Endothelial cell of umbilical vein (primary cell): ENCODE results near the gene CRACR2B. TPM values are rescaled to one million over a fixed set of nuclear protein-coding genes. Genes with fewer than 3 reads are reported as not detected.

Experiments used
- BruUV-seq: library from RNA; stranded (reverse); fragments of 400-500 nt; replicated peaks from 2 replicates; lab custom pipeline; 2021; lab: Mats Ljungman, UMichigan
- CTCF ChIA-PET: fragments of 300-600, 350-600 bp; sonication (Branson Sonifier 250); formaldehyde crosslinking; loops from one replicate; lab custom pipeline; 2021; ENCODE audit warnings: antibody characterized with exemption, inconsistent platforms; lab: Charles Lee
- POLR2A ChIA-PET: fragments of 300-600, 350-600 bp; sonication (Branson Sonifier 250); formaldehyde crosslinking; loops from one replicate; lab custom pipeline; 2021; ENCODE audit warnings: antibody characterized with exemption, inconsistent platforms; lab: Charles Lee
- DNase-seq: peaks from one replicate; pipeline ENCODE4 v3.0.0-alpha.2; 2011; ENCODE audit warnings: low read depth, low spot score
- FAIRE-seq: peaks from 2 replicates; lab custom pipeline; 2011; peaks lifted over from hg19 to GRCh38; lab: Jason Lieb, UNC
- H2AFZ ChIP-seq: 2 replicates; pipeline ENCODE4 v1.6.0; 2012; ENCODE audit warnings: low read depth, low read length, control low read depth, inconsistent platforms
- H3K27ac ChIP-seq: 2 replicates; pipeline ENCODE4 v1.5.1; 2011; ENCODE audit warnings: low read depth, mild to moderate bottlenecking, control low read depth, low read length, moderate library complexity; ENCODE audit not compliant: insufficient read depth
- H3K27me3 ChIP-seq, 2 experiments: 2 replicates each; pipeline versions ENCODE4 v1.6.0 to v1.6.1; 2011; ENCODE audit warnings: low read length in 2 of 2, mixed read lengths in 1 of 2; ENCODE audit not compliant: control insufficient read depth in 2 of 2, insufficient read depth in 2 of 2
- H3K36me3 ChIP-seq, 2 experiments: 2 replicates in 1 of 2; 3 replicates in 1 of 2; pipeline ENCODE4 v1.5.1; 2011; ENCODE audit warnings: low read length in 2 of 2, mild to moderate bottlenecking in 1 of 2, moderate library complexity in 1 of 2; ENCODE audit not compliant: control insufficient read depth in 2 of 2, insufficient read depth in 2 of 2; ENCODE audit errors: extremely low read depth in 1 of 2
- H3K4me1 ChIP-seq: 3 replicates; pipeline ENCODE4 v1.5.1; 2011; ENCODE audit warnings: mild to moderate bottlenecking, low read length; ENCODE audit not compliant: control insufficient read depth, insufficient read depth; ENCODE audit errors: extremely low read depth
- H3K4me2 ChIP-seq: 2 replicates; pipeline ENCODE4 v1.6.1; 2011; ENCODE audit warnings: low read length, control low read depth, mixed read lengths; ENCODE audit not compliant: insufficient read depth
- H3K4me3 ChIP-seq, 3 experiments: fragments of 200-600 bp in 1 of 3; sonication (generic), shearing (Covaris generic) in 1 of 3; replicated peaks in 1 of 3; 2 replicates each; pipeline ENCODE4 v1.5.1; 2011 to 2016; ENCODE audit warnings: control low read depth in 3 of 3, low read length in 3 of 3, mild to moderate bottlenecking in 2 of 3, inconsistent platforms in 1 of 3, low read depth in 1 of 3, moderate library complexity in 1 of 3; ENCODE audit not compliant: insufficient read depth in 1 of 3
- H3K79me2 ChIP-seq: 2 replicates; pipeline ENCODE4 v1.6.0; 2012; ENCODE audit warnings: low read length, inconsistent platforms; ENCODE audit not compliant: control insufficient read depth, insufficient read depth
- H3K9ac ChIP-seq: replicated peaks from 2 replicates; pipeline ENCODE3; 2011; ENCODE audit warnings: low read length, control low read depth; ENCODE audit not compliant: insufficient read depth; ENCODE audit errors: extremely low read depth
- H3K9me1 ChIP-seq: replicated peaks from 3 replicates; pipeline ENCODE4 v1.6.0; 2011; ENCODE audit warnings: mild to moderate bottlenecking, low read length; ENCODE audit not compliant: control insufficient read depth, insufficient read depth; ENCODE audit errors: extremely low read depth
- H3K9me3 ChIP-seq: replicated peaks from 2 replicates; pipeline ENCODE4 v1.5.1; 2012; ENCODE audit warnings: low read length, inconsistent platforms; ENCODE audit not compliant: control insufficient read depth, insufficient read depth
- H4K20me1 ChIP-seq: replicated peaks from 2 replicates; pipeline ENCODE3; 2011; ENCODE audit warnings: mild to moderate bottlenecking, low read length; ENCODE audit not compliant: control insufficient read depth, insufficient read depth; ENCODE audit errors: extremely low read depth
- EZH2 ChIP-seq: IDR thresholded peaks from 2 replicates; pipeline ENCODE4 v1.6.1; 2012; ENCODE audit warnings: borderline replicate concordance, low read depth, mild to moderate bottlenecking, moderate library complexity, low read length, inconsistent platforms; ENCODE audit not compliant: severe bottlenecking
- FOS ChIP-seq: IDR thresholded peaks from 2 replicates; pipeline ENCODE4 v1.6.1; 2011; ENCODE audit warnings: mild to moderate bottlenecking, low read length, moderate library complexity, borderline replicate concordance; ENCODE audit not compliant: insufficient read depth
- GATA2 ChIP-seq: IDR thresholded peaks from 2 replicates; pipeline ENCODE4 v1.7.0; 2011; ENCODE audit warnings: low read depth, mild to moderate bottlenecking, moderate library complexity, mixed read lengths, low read length; ENCODE audit not compliant: insufficient read length, insufficient read depth
- JUN ChIP-seq: IDR thresholded peaks from 2 replicates; pipeline ENCODE4 v1.6.1; 2011; ENCODE audit warnings: borderline replicate concordance, low read depth; ENCODE audit not compliant: insufficient read length, insufficient read depth
- MYC ChIP-seq: IDR thresholded peaks from one replicate; pipeline ENCODE4 v1.6.1; 2011; ENCODE audit warnings: mild to moderate bottlenecking, low read depth, low read length
- POLR2A ChIP-seq: IDR thresholded peaks from 2 replicates; pipeline ENCODE4 v1.6.1; 2012; ENCODE audit warnings: low read depth, mild to moderate bottlenecking, control low read depth, low read length
- POLR2AphosphoS5 ChIP-seq: IDR thresholded peaks from 2 replicates; pipeline ENCODE4 v1.6.1; 2012; ENCODE audit warnings: low read depth, mild to moderate bottlenecking, control low read depth, low read length, moderate library complexity; ENCODE audit not compliant: insufficient read depth
- dilution Hi-C: fragments of 300-500 bp; cut with MboI; formaldehyde crosslinking; loops from one replicate; pipeline ENCODE4 v1.15.0; 2019; ENCODE audit warnings: low sequenced_read_pairs; ENCODE audit not compliant: extremely low pct_ligation_motif_present
- intact Hi-C: fragments of 100-400 bp; cut with micrococcal nuclease; formaldehyde crosslinking; loops from one replicate; pipeline ENCODE4 v1.10.0; 2022
- polyA plus RNA-seq, 4 experiments: library from polyadenylated mRNA; depleted of rRNA in 3 of 4; stranded (reverse) in 3 of 4; unstranded in 1 of 4; fragments of >200 nt; gene quantifications; 2 replicates each; pipeline versions ENCODE4 v1.2.1 to v1.2.3, GENCODE V29; 2011 to 2012; ENCODE audit warnings: missing spikeins in 1 of 4
- total RNA-seq: library from RNA; stranded (reverse); gene quantifications from 2 replicates; pipeline ENCODE4 v1.2.3, GENCODE V29; 2021
- TF ChIP-seq, protein P1 (sequence below), 2 donors: IDR thresholded peaks; 1 replicate in 1 of 2; 2 replicates in 1 of 2; pipeline ENCODE4 v1.5.1; 2011; ENCODE audit warnings: low read length in 2 of 2, mild to moderate bottlenecking in 2 of 2, moderate library complexity in 2 of 2, control low read depth in 1 of 2, inconsistent platforms in 1 of 2, low read depth in 1 of 2; ENCODE audit not compliant: insufficient read depth in 1 of 2; ENCODE audit errors: extremely low read depth in 1 of 2
- TF ChIP-seq, protein P2 (sequence below): IDR thresholded peaks from 2 replicates; pipeline ENCODE4 v1.6.1; 2011; ENCODE audit not compliant: insufficient read depth, insufficient read length

The CRACR2B gene
- total and polyA plus RNA-seq, 2 donors (not counting 3 experiments of a cell fraction or from before 2014, with no cell fraction given), result 8.4 to 9.3 TPM

- FAIRE-seq (no peak), DNase-seq (no peak)
- no peak overlapping the region for H3K4me2 ChIP-seq
- intact Hi-C loops (no loop called here), dilution Hi-C loops (no loop called here)
- no TSS peak for BruUV-seq
- H3K4me3 ChIP-seq, result no peak overlapping the region
- no peak overlapping the region for H3K9ac ChIP-seq
- H3K4me1 ChIP-seq, result peaks cover 20% of the 10 kb centered on the region
- H3K36me3 ChIP-seq, result peaks cover 4 to 17% of the 10 kb centered on the region in 2 experiments
- CTCF ChIA-PET, result interaction anchor here (0.6 to 1.2 kb wide), 2 partner anchors 26 to 280 kb away, joined by 4 read pairs; no protein-coding TSS in a partner anchor
- no peaks in the 10 kb centered on the region for H3K27me3 ChIP-seq
- H3K9me3 ChIP-seq, result no peaks in the 10 kb centered on the region
- POLR2A ChIA-PET, result interaction anchor here (0.6 to 1.1 kb wide), 2 partner anchors 11 to 23 kb away, joined by 4 read pairs; no protein-coding TSS in a partner anchor
- H4K20me1 ChIP-seq, result no peaks in the 10 kb centered on the region
- peaks cover 19% of the 10 kb centered on the region for H3K79me2 ChIP-seq
- TF ChIP-seq, protein P1, sequence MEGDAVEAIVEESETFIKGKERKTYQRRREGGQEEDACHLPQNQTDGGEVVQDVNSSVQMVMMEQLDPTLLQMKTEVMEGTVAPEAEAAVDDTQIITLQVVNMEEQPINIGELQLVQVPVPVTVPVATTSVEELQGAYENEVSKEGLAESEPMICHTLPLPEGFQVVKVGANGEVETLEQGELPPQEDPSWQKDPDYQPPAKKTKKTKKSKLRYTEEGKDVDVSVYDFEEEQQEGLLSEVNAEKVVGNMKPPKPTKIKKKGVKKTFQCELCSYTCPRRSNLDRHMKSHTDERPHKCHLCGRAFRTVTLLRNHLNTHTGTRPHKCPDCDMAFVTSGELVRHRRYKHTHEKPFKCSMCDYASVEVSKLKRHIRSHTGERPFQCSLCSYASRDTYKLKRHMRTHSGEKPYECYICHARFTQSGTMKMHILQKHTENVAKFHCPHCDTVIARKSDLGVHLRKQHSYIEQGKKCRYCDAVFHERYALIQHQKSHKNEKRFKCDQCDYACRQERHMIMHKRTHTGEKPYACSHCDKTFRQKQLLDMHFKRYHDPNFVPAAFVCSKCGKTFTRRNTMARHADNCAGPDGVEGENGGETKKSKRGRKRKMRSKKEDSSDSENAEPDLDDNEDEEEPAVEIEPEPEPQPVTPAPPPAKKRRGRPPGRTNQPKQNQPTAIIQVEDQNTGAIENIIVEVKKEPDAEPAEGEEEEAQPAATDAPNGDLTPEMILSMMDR (IDR thresholded peaks at IDR 0.05; ENCODE audit: extremely low read depth in 1 of 2, insufficient read depth in 1 of 2, low read depth in 1 of 2, low read length in 2 of 2), result no peak
- TF ChIP-seq JUN, result no peak
- no peak for TF ChIP-seq FOS
- no peak for TF ChIP-seq EZH2
- TF ChIP-seq POLR2A, result no peak
- TF ChIP-seq GATA2, result no peak
- TF ChIP-seq, protein P2, sequence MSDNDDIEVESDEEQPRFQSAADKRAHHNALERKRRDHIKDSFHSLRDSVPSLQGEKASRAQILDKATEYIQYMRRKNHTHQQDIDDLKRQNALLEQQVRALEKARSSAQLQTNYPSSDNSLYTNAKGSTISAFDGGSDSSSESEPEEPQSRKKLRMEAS, result no peak
- no peak for TF ChIP-seq POLR2AphosphoS5
- no peak for TF ChIP-seq MYC
- H3K27ac ChIP-seq, result no peak overlapping the region
- H2AFZ ChIP-seq, result no peak overlapping the region
- no peaks in the 10 kb centered on the region for H3K9me1 ChIP-seq
These were observed 6.0 kb upstream of the CRACR2B start for GRCh38 chr11:821512-822371.
